ENCODE results near the gene GRIK4.

GRIK4 gene

DNA sequence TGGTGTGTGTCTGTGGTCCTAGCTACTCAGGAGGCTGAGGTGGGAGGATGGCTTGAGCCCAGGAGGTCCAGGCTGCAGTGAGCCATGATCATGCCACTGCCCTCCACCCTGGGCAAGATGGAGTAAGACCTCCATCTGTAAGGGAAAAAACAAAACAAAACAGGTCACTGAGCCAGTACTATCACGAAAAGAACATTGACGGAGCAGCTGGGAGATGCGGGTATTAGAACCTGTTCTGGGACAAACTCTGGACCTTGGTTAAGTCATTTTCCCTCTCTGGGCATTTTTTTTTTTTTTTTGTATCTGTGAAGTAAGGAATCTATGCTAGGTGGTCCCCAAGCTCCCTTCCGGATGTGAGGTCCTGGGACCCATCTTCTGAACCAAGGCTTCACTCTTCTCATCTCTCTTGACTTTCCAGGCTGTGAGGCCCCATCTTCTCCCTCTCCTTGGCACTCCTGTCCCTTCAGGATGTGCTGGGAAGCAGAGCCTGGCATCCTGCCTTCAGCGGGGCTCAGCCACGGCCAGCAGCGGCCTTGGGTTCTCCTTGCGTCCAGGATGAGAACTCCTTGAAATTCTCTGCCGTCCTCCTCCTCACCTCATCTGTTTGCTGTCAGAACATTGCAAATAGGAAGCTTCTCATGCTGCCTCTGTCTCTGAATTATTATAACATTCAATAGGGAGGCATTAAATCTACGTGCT is 130.8 kb downstream of the GRIK4 start:
- no peaks in the 10 kb centered on the region for H3K36me3 ChIP-seq (ENCODE audit: insufficient read depth, low read length)
- H3K4me2 ChIP-seq (ENCODE audit: low read length): no peak overlapping the region
- peaks cover 43% of the 10 kb centered on the region for H3K27me3 ChIP-seq (ENCODE audit: control insufficient read depth, insufficient read depth, low read length)
- no peaks in the 10 kb centered on the region for H3K4me1 ChIP-seq (ENCODE audit: control insufficient read depth, insufficient read depth, low read length)
- no peak overlapping the region for H3K9ac ChIP-seq (ENCODE audit: low read depth, low read length)
- no peaks in the 10 kb centered on the region for H3K9me3 ChIP-seq (replicated peaks; ENCODE audit: low read length)
- no peak overlapping the region for H3K4me3 ChIP-seq (ENCODE audit: low read length)

DNA sequence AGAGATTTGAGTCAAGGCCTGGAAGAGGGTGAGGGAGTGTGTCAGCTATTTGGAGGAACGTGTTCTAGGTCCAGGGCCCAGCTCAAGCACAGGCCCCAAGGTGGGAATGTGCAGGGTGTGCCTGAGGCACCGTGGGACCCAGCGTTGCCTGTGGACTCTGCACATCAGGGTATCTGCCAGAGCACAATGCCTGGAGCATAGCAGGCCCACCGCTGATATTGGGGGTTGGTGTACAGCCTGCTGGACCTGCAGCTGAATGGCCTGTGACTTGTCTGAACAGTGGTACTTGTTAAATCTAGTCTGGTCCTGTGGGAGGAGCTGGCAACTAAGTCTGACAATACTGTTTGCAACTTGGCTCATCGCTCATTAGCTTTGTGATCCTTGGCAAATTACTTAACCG is 131.7 kb downstream of the GRIK4 start:
- no peaks in the 10 kb centered on the region for H3K4me1 ChIP-seq (ENCODE audit: control insufficient read depth, insufficient read depth, low read length)
- no peaks in the 10 kb centered on the region for H3K9me3 ChIP-seq (replicated peaks; ENCODE audit: low read length)

DNA sequence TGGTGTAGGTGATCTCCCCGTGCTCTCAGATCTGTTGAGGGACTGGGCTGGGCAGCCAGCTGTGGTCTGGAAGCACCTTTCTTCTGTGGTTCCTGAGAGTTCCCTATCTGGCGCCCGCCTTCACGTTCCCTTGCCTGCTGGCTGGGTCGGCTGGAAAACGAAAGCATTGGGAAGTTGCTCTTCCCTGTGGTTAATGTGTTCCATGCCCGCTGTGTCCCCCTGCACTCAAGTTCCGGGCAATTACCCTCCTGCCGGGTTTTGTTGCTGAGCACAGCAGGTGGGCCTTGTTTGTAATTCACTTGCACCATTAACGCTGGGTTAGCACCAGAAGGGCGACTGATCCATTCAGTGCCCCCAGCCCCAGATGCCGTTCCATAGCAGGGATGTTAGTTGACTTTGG is 134.1 kb downstream of the GRIK4 start:
- Histone ChIP-seq H3K4me1 (ENCODE audit: control insufficient read depth, insufficient read depth, low read length) (no peaks in the 10 kb centered on the region), H3K4me2 (ENCODE audit: low read length) (no peak overlapping the region), H3K9ac (ENCODE audit: low read depth, low read length) (no peak overlapping the region), H3K9me3 (replicated peaks; ENCODE audit: low read length) (no peaks in the 10 kb centered on the region), H3K27me3 (ENCODE audit: control insufficient read depth, insufficient read depth, low read length) (peaks cover 37% of the 10 kb centered on the region), H3K4me3 (ENCODE audit: low read length) (no peak overlapping the region), H3K36me3 (ENCODE audit: insufficient read depth, low read length) (no peaks in the 10 kb centered on the region)

More for the DNA sequence above, 131.7 kb downstream of the GRIK4 start:
- Histone ChIP-seq H3K9ac (ENCODE audit: low read depth, low read length) (no peak overlapping the region), H3K27me3 (ENCODE audit: control insufficient read depth, insufficient read depth, low read length) (peaks cover 43% of the 10 kb centered on the region), H3K4me2 (ENCODE audit: low read length) (no peak overlapping the region), H3K36me3 (ENCODE audit: insufficient read depth, low read length) (no peaks in the 10 kb centered on the region), H3K4me3 (ENCODE audit: low read length) (no peak overlapping the region)

DNA sequence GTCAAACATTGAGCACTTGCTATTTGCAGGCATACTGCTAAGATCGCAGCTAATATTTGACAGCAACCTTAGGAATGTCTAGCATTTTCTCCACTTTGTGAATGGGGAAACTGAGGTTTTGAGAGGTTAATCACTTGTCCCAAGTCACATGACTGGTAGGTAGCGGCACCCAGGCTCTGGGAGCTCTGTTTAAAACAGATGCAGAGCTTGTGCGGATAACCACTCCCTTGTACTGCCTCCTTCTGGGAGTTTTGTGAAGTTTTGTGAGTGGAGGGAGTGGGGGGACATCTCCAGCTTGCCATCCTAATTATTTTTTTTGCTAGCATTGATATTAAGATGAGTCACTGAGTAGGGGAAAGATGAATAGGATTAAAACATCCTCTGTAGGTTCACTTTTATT is 134.7 kb downstream of the GRIK4 start:
- H3K36me3 ChIP-seq (ENCODE audit: insufficient read depth, low read length): no peaks in the 10 kb centered on the region
- no peak overlapping the region for H3K4me2 ChIP-seq (ENCODE audit: low read length)
- no peak overlapping the region for H3K4me3 ChIP-seq (ENCODE audit: low read length)
- H3K9ac ChIP-seq (ENCODE audit: low read depth, low read length): no peak overlapping the region
- H3K4me1 ChIP-seq (ENCODE audit: control insufficient read depth, insufficient read depth, low read length): no peaks in the 10 kb centered on the region
- H3K9me3 ChIP-seq (replicated peaks; ENCODE audit: low read length): no peaks in the 10 kb centered on the region
- peaks cover 37% of the 10 kb centered on the region for H3K27me3 ChIP-seq (ENCODE audit: control insufficient read depth, insufficient read depth, low read length)

DNA sequence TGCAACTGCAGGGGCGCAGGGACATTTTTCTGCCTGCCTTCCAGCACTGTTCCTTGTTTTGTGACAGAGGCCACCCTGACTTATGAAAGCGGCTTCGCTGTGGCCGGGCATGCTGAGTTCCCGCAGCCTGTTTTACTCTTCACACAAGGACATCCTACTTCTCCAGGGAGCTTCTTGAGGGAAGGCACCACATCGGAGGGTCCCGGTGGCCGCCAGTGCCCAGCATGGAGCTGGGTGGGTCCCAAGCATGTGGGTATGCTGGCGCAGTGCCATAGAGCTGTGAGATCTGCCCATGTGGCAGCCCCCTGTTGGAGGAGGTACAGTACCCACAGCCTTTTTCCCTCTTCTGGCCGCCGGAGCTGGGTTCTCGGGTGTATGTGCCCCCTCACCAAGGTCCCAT is 136.1 kb downstream of the GRIK4 start:
- no peaks in the 10 kb centered on the region for H3K4me1 ChIP-seq (ENCODE audit: control insufficient read depth, insufficient read depth, low read length)
- H3K9ac ChIP-seq (ENCODE audit: low read depth, low read length): no peak overlapping the region
- H3K4me3 ChIP-seq (ENCODE audit: low read length): no peak overlapping the region
- no peaks in the 10 kb centered on the region for H3K9me3 ChIP-seq (replicated peaks; ENCODE audit: low read length)
- H3K36me3 ChIP-seq (ENCODE audit: insufficient read depth, low read length): no peaks in the 10 kb centered on the region
- no peak overlapping the region for H3K4me2 ChIP-seq (ENCODE audit: low read length)
- H3K27me3 ChIP-seq (ENCODE audit: control insufficient read depth, insufficient read depth, low read length): peaks cover 29% of the 10 kb centered on the region

DNA sequence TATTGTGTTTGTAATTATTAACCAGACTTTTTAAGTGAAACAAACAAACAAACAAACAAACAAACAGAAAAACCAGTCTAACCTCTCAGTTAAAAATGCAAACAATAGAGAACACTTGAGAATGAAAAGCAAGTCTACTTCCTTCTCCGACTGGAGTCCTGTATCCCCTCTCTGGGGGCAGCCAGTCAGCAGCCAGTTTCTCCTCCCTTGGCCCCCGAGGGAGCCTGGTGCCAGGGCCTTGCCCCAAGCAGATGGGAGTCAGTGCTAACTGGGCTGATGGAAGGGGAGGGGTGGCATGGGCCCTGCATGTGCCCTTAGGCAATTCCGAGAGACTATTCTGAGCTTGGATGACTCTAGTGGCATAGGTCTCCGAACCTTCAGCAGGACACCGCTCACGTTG is 137.2 kb downstream of the GRIK4 start:
- H3K4me3 ChIP-seq (ENCODE audit: low read length): no peak overlapping the region
- H3K4me2 ChIP-seq (ENCODE audit: low read length): no peak overlapping the region
- no peaks in the 10 kb centered on the region for H3K4me1 ChIP-seq (ENCODE audit: control insufficient read depth, insufficient read depth, low read length)
- no peaks in the 10 kb centered on the region for H3K36me3 ChIP-seq (ENCODE audit: insufficient read depth, low read length)
- no peak overlapping the region for H3K9ac ChIP-seq (ENCODE audit: low read depth, low read length)
- no peaks in the 10 kb centered on the region for H3K9me3 ChIP-seq (replicated peaks; ENCODE audit: low read length)
- peaks cover 21% of the 10 kb centered on the region for H3K27me3 ChIP-seq (ENCODE audit: control insufficient read depth, insufficient read depth, low read length)

DNA sequence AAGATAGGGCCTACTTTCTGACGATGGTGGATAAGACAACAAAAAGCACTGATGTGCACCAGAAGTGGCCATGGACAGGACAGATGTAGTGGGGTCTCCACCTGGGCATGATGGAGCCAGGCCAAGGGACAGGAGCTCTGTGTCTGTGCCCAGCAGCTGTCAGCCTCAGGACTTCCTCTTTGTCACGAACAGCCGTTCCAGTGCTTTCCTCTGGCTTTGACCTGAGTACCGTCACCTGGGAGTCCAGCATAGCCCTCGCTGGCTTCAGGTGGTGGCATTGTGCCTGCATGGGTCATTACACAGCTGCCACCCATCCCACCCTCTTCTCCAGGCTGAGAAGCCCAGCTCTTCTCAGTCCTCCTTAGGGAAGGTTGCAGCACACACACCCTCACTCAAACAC is 137.8 kb downstream of the GRIK4 start:
- no peak overlapping the region for H3K4me2 ChIP-seq (ENCODE audit: low read length)
- no peaks in the 10 kb centered on the region for H3K36me3 ChIP-seq (ENCODE audit: insufficient read depth, low read length)
- no peaks in the 10 kb centered on the region for H3K4me1 ChIP-seq (ENCODE audit: control insufficient read depth, insufficient read depth, low read length)
- no peaks in the 10 kb centered on the region for H3K9me3 ChIP-seq (replicated peaks; ENCODE audit: low read length)
- peaks cover 16% of the 10 kb centered on the region for H3K27me3 ChIP-seq (ENCODE audit: control insufficient read depth, insufficient read depth, low read length)
- no peak overlapping the region for H3K9ac ChIP-seq (ENCODE audit: low read depth, low read length)
- H3K4me3 ChIP-seq (ENCODE audit: low read length): no peak overlapping the region

DNA sequence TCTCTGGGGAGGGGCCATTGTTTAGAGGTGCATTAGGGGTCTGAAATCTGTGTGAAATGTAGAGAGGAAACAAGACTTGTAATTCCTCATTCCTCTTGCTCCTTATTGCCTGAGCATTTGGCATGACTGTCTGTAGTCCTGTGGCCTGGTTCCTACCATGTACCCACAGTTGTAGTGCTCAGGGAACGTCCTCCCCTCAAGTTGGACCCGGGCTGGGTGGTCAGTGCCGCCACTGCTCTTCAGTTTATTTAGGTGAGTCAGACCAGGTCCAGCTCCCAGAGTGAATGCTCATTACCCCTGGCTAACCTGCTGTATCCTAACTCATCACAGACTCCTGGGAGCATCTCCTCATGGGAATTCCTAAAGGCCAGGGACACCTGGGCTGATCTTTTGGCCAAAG is 139.8 kb downstream of the GRIK4 start:
- Histone ChIP-seq H3K36me3 (ENCODE audit: insufficient read depth, low read length) (no peaks in the 10 kb centered on the region), H3K27me3 (ENCODE audit: control insufficient read depth, insufficient read depth, low read length) (peaks cover 3% of the 10 kb centered on the region), H3K9me3 (replicated peaks; ENCODE audit: low read length) (no peaks in the 10 kb centered on the region), H3K4me1 (ENCODE audit: control insufficient read depth, insufficient read depth, low read length) (no peaks in the 10 kb centered on the region), H3K4me2 (ENCODE audit: low read length) (no peak overlapping the region), H3K4me3 (ENCODE audit: low read length) (no peak overlapping the region), H3K9ac (ENCODE audit: low read depth, low read length) (no peak overlapping the region)

DNA sequence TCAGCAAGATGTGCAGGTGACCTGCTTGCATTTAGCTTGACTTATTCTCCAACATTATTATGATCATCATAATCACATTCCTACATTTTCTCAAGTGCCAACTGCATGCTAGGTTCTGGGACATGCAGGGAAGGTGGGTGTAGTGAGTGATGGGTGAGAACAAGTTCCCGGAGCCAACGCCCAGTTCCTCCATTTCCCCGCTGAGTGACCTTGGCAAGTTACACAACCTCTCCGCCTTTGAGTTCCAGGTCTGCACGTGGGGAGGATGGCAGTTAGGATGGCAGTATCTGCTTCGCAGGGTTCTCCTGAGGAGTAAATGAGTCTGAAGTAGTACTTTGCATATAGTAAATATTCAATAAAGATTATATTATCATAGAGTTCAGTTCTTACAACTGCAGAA is 140.3 kb downstream of the GRIK4 start:
- Histone ChIP-seq H3K36me3 (ENCODE audit: insufficient read depth, low read length) (no peaks in the 10 kb centered on the region), H3K4me1 (ENCODE audit: control insufficient read depth, insufficient read depth, low read length) (no peaks in the 10 kb centered on the region), H3K9ac (ENCODE audit: low read depth, low read length) (no peak overlapping the region), H3K9me3 (replicated peaks; ENCODE audit: low read length) (no peaks in the 10 kb centered on the region), H3K4me2 (ENCODE audit: low read length) (no peak overlapping the region), H3K4me3 (ENCODE audit: low read length) (no peak overlapping the region), H3K27me3 (ENCODE audit: control insufficient read depth, insufficient read depth, low read length) (peaks cover 3% of the 10 kb centered on the region)

DNA sequence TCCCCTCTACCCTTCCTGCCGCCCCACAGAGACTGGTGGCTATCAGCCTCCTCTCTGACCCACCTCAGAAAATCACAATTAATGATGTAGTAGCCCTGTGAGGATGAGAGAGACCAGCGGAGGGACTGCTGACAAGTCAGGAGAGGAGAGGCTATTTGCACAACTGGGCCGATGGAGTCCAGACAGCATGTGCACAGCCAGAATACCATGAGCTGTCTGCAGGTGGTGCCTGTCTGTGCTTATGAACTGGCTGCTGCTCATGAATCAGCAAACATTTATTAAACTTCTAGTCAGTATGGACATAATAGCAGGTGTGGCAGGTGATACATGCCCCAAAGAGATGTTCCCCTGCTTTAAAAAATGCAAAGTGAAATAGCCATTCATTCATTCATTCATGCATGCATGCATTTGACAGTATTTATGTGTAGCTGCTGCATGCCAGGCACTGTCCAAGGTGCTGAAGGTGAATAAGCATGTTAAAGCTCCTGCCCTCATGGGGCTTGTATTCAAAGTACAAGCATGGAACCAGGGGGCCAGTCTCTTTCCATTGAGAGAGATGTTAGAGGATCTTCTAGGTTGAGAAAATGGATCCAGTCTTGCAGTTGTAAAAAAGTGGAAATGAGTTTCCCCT is 141.3 kb downstream of the GRIK4 start:
- Histone ChIP-seq H3K36me3 (ENCODE audit: insufficient read depth, low read length) (no peaks in the 10 kb centered on the region), H3K4me3 (ENCODE audit: low read length) (no peak overlapping the region), H3K9me3 (replicated peaks; ENCODE audit: low read length) (no peaks in the 10 kb centered on the region), H3K9ac (ENCODE audit: low read depth, low read length) (no peak overlapping the region), H3K27me3 (ENCODE audit: control insufficient read depth, insufficient read depth, low read length) (no peaks in the 10 kb centered on the region), H3K4me2 (ENCODE audit: low read length) (no peak overlapping the region), H3K4me1 (ENCODE audit: control insufficient read depth, insufficient read depth, low read length) (no peaks in the 10 kb centered on the region)

DNA sequence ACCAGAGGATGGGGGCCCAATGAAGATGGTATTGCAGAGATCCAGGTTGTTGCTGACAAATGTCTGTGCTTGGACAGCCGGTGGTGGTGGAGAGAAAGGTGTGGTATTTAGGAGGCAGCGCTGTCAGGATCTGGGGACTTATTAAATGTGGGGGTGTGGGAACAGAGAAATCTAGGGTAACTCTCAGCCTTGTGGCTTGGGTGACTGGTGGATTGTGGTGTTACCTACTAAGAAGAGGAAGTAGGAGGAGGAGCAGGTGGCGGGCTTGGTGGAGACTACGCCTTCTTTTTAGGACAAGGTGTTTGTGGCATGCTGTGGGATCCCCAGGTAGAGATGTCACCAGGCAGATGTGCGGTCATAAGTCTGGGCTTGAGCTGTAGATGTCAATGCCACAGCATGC is 144.0 kb downstream of the GRIK4 start:
- no peak overlapping the region for H3K9ac ChIP-seq (ENCODE audit: low read depth, low read length)
- H3K36me3 ChIP-seq (ENCODE audit: insufficient read depth, low read length): no peaks in the 10 kb centered on the region
- no peaks in the 10 kb centered on the region for H3K27me3 ChIP-seq (ENCODE audit: control insufficient read depth, insufficient read depth, low read length)
- H3K9me3 ChIP-seq (replicated peaks; ENCODE audit: low read length): no peaks in the 10 kb centered on the region
- H3K4me3 ChIP-seq (ENCODE audit: low read length): no peak overlapping the region
- no peak overlapping the region for H3K4me2 ChIP-seq (ENCODE audit: low read length)
- no peaks in the 10 kb centered on the region for H3K4me1 ChIP-seq (ENCODE audit: control insufficient read depth, insufficient read depth, low read length)
